GM18517 (cell line): Measurements from ENCODE around the gene FUZ.

Experiments used
- ATAC-seq: cut with Tn5 transposase; IDR thresholded peaks from one replicate; pipeline ENCODE4 v1.9.1; 2021; ENCODE audit warnings: mild to moderate bottlenecking, moderate library complexity; ENCODE audit not compliant: unreplicated experiment

FUZ gene

DNA sequence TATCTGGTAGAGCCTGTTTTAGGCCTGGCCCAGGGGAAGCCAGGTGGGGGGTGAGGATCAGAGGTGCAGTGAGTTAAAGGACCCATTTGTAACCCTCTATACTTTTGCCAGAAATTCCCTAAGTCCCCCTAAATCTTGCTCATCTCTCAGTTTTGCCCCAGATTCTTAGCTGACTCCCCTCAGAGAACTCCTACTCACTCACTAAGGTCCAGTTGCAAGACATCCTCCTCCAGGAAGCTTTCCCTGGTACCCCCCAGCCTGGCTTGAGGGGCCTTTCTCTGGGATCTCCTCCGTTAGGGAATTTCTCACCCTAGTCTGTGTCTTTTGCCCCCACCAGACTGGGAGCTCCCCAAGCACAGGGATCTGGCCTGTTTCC lies 51.9 kb downstream of the FUZ start:
- ATAC-seq = no peak

DNA sequence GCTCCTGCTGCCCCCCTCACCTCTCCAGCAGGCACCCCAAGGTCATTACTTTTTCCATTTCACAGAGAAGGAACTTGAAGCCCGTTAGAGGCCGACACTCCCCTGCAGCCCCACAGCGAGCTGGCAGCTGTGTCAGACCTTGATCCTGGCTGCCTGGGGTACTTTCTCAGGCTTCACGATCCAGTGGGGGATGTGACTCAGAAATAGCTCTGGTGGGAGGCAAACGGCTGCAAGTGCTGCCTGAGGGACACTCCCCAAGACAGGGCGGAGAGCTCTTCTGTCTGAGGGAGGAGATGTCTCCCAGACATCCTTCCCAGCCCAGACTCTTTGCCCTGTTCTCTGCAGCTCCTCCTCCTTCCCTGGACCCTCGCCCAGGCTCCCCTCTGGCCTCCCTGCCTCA lies 54.8 kb downstream of the FUZ start:
- ATAC-seq = no peak
